HepG2 (cell line): ENCODE data around the gene ZNF19. TPM values are rescaled to one million over a fixed set of nuclear protein-coding genes. Genes with fewer than 3 reads are reported as not detected.

ENCODE experiments used
- BCL6 ChIP-seq: IDR thresholded peaks from 2 replicates; pipeline ENCODE4 v1.6.1; 2016; ENCODE audit warnings: missing genetic modification reagents, missing compliant biosample characterization
- FOSL2 ChIP-seq: sonication (generic); formaldehyde crosslinking; IDR thresholded peaks from 2 replicates; pipeline ENCODE4 v1.4.0; 2020; ENCODE audit warnings: missing genetic modification reagents
- FOXA3 ChIP-seq: IDR thresholded peaks from 2 replicates; pipeline ENCODE4 v1.6.1; 2016; ENCODE audit warnings: missing genetic modification reagents, missing compliant biosample characterization
- HDAC1 ChIP-seq: sonication (generic); formaldehyde crosslinking; IDR thresholded peaks from 2 replicates; pipeline ENCODE4 v1.5.1; 2020; ENCODE audit warnings: mild to moderate bottlenecking, missing genetic modification reagents
- MEIS1 ChIP-seq: sonication (generic); formaldehyde crosslinking; IDR thresholded peaks from 2 replicates; pipeline ENCODE4 v1.9.0; 2021; ENCODE audit warnings: mild to moderate bottlenecking, missing genetic modification reagents, moderate library complexity, borderline replicate concordance
- MTF1 ChIP-seq: sonication (generic); formaldehyde crosslinking; IDR thresholded peaks from 2 replicates; pipeline ENCODE4 v1.5.0; 2020; ENCODE audit warnings: missing genetic modification reagents
- MXI1 ChIP-seq: IDR thresholded peaks from 3 replicates; pipeline ENCODE4 v1.6.1; 2012; ENCODE audit warnings: low read depth, low read length, inconsistent platforms, borderline replicate concordance
- NFYB ChIP-seq: sonication (generic); formaldehyde crosslinking; IDR thresholded peaks from 2 replicates; pipeline ENCODE4 v1.4.0; 2020; ENCODE audit warnings: missing genetic modification reagents
- NKX3-1 ChIP-seq: sonication (generic); formaldehyde crosslinking; IDR thresholded peaks from 2 replicates; pipeline ENCODE4 v1.5.0; 2020; ENCODE audit warnings: missing genetic modification reagents
- PHF20 ChIP-seq: sonication (generic); formaldehyde crosslinking; IDR thresholded peaks from 2 replicates; pipeline ENCODE4 v1.5.0; 2020; ENCODE audit warnings: mild to moderate bottlenecking, missing genetic modification reagents
- RARA ChIP-seq: IDR thresholded peaks from 2 replicates; pipeline ENCODE4 v1.6.1; 2016; ENCODE audit warnings: missing genetic modification reagents, missing compliant biosample characterization
- SAFB2 ChIP-seq: sonication (generic); formaldehyde crosslinking; IDR thresholded peaks from 2 replicates; pipeline ENCODE4 v1.5.1; 2020; ENCODE audit warnings: missing genetic modification reagents, low read depth, mild to moderate bottlenecking, borderline replicate concordance
- SAP130 ChIP-seq: IDR thresholded peaks from 2 replicates; pipeline ENCODE4 v1.6.1; 2016; ENCODE audit warnings: low read depth
- SIN3A ChIP-seq: IDR thresholded peaks from 2 replicates; pipeline ENCODE4 v1.6.1; 2011; ENCODE audit warnings: low read depth, mild to moderate bottlenecking, control low read depth, low read length, borderline replicate concordance
- ZNF225 ChIP-seq: sonication (generic); formaldehyde crosslinking; IDR thresholded peaks from 2 replicates; pipeline ENCODE4 v1.4.0; 2020; ENCODE audit warnings: mild to moderate bottlenecking, missing genetic modification reagents
- ZNF33B ChIP-seq: sonication (generic); formaldehyde crosslinking; IDR thresholded peaks from 2 replicates; pipeline ENCODE4 v1.5.1; 2020; ENCODE audit warnings: mild to moderate bottlenecking, missing genetic modification reagents
- ZNF431 ChIP-seq: sonication (generic); formaldehyde crosslinking; IDR thresholded peaks from 2 replicates; pipeline ENCODE4 v1.9.0; 2022; ENCODE audit warnings: missing genetic modification reagents, low read depth, mild to moderate bottlenecking, borderline replicate concordance
- ZNF570 ChIP-seq: sonication (generic); formaldehyde crosslinking; IDR thresholded peaks from 2 replicates; pipeline ENCODE4 v1.4.0; 2020; ENCODE audit warnings: mild to moderate bottlenecking, missing genetic modification reagents, borderline replicate concordance
- polyA plus RNA-seq, 8 experiments: library from polyadenylated mRNA; depleted of rRNA in 3 of 8; stranded (reverse) in 7 of 8; unstranded in 1 of 8; fragments of >200 nt; fragmentation: Illumina TruSeq in 4 of 8; extraction: Trizol in 4 of 8; gene quantifications; 2 replicates each; pipeline versions ENCODE4 v1.2.1 to v1.2.3, GENCODE V29; 2011 to 2016; ENCODE audit warnings: low read depth in 4 of 8, missing spikeins in 1 of 8, mixed read lengths in 1 of 8; ENCODE audit not compliant: insufficient read depth in 1 of 8
- total RNA-seq, 5 experiments: library from RNA; depleted of rRNA; stranded (reverse); fragments of >200 nt; fragmentation: Illumina TruSeq; extraction: Trizol; gene quantifications; 2 replicates each; pipeline ENCODE4 v1.2.3, GENCODE V29; 2016; ENCODE audit warnings: low read depth in 1 of 5
- TF ChIP-seq, protein P1 (sequence below), 2 experiments: sonication (generic) in 1 of 2; formaldehyde crosslinking in 1 of 2; IDR thresholded peaks; 2 replicates each; pipeline versions ENCODE4 v1.4.0 to v1.6.1; 2018 to 2020; ENCODE audit warnings: missing genetic modification reagents in 2 of 2, borderline replicate concordance in 1 of 2, low read depth in 1 of 2, mild to moderate bottlenecking in 1 of 2, missing biosample characterization in 1 of 2
- TF ChIP-seq, protein P2 (sequence below): sonication (generic); formaldehyde crosslinking; conservative IDR thresholded peaks from 2 replicates; pipeline ENCODE4 v1.8.0; 2022; ENCODE audit warnings: missing genetic modification reagents
- TF ChIP-seq, protein P3 (sequence below): sonication (generic); formaldehyde crosslinking; IDR thresholded peaks from 2 replicates; pipeline ENCODE4 v1.8.1; 2023; ENCODE audit warnings: mild to moderate bottlenecking, missing genetic modification reagents, borderline replicate concordance

Gene ZNF19
- total and polyA plus RNA-seq, 2 of the 13 experiments (the other 11 are each of a cell fraction or from before 2014, with no cell fraction given) = 3.2 to 5.8 TPM

DNA sequence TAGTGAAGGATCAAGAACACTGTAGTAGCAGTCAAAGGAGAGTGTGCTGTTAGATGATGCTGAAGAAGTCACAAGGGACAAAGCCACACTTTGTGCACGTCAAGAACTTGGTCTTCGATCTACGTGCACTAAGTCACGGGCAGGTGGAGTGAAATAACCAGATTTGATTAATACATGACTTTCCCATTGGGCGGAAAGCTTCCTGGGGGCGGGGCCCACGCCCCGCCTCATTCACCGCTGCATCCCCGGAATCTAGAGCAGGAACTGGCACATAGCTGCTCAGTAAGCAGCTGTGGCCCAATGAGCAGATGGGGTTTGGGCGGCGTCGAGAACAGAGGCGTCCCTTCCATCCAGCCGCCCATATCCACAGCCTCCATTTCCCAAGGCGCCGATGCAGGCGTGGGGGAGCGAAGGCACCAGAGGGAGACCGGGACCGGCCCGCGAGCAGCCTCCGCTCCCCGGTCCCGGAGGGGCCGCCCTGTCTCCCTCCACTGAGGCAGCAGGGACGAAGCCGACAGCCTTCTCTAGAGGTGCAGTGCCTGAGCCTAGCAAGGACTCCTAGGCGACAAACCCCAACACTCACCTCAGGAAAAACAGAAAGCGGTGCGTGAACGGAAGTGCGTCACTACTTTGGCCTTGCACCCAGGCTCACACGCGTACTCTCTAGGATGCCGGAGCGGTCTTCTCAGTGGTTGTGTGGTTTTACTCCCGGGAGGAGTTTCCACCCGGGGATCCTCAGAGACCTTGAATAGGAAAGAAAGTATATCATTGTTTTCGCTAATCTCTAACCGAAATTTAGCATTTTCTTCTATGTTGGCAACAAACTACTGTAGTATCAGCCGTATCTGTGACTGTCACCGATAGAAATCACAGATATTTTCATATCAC, 4.9 kb downstream of the ZNF19 start (continued):
- TF ChIP-seq PHF20 (CRISPR knock-in tag) (peak; percentile 98), NFYB (CRISPR knock-in tag) (peak; percentile 32; the same call in 1 of the 2 replicates), ZNF570 (CRISPR knock-in tag) (no peak), BCL6 (CRISPR knock-in tag) (peak; percentile 43; the same call in 1 of the 2 replicates), MXI1 (peak; percentile 53; the same call in 1 of the 3 replicates), ZNF225 (CRISPR knock-in tag) (peak; percentile 93; the same call in 1 of the 2 replicates), SAFB2 (CRISPR knock-in tag) (peak; percentile 93), MTF1 (CRISPR knock-in tag) (no peak), NKX3-1 (0 out of 2 replicates have a peak, but pooled peaks have one; percentile 37), SIN3A (peak; percentile 84; the same call in 1 of the 2 replicates), MEIS1 (CRISPR knock-in tag) (peak; percentile 57; the same call in 1 of the 2 replicates), SAP130 (CRISPR knock-in tag) (peak; percentile 96), FOSL2 (peak; percentile 66), HDAC1 (CRISPR knock-in tag) (peak; percentile 84), ZNF33B (0 out of 2 replicates have a peak, but pooled peaks have one; percentile 52), ZNF431 (CRISPR knock-in tag) (peak; percentile 37; the same call in 1 of the 2 replicates), RARA (CRISPR knock-in tag) (peak; percentile 45; the same call in 1 of the 2 replicates), FOXA3 (CRISPR knock-in tag) (peak; percentile 60)
- TF ChIP-seq, protein P1, sequence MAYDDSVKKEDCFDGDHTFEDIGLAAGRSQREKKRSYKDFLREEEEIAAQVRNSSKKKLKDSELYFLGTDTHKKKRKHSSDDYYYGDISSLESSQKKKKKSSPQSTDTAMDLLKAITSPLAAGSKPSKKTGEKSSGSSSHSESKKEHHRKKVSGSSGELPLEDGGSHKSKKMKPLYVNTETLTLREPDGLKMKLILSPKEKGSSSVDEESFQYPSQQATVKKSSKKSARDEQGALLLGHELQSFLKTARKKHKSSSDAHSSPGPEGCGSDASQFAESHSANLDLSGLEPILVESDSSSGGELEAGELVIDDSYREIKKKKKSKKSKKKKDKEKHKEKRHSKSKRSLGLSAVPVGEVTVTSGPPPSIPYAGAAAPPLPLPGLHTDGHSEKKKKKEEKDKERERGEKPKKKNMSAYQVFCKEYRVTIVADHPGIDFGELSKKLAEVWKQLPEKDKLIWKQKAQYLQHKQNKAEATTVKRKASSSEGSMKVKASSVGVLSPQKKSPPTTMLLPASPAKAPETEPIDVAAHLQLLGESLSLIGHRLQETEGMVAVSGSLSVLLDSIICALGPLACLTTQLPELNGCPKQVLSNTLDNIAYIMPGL (CRISPR knock-in tag; IDR thresholded peaks at IDR 0.05; ENCODE audit: borderline replicate concordance in 1 of 2, low read depth in 1 of 2) = peak; percentile 82 to 88; a peak in 2 of 4 replicates
- TF ChIP-seq, protein P2, sequence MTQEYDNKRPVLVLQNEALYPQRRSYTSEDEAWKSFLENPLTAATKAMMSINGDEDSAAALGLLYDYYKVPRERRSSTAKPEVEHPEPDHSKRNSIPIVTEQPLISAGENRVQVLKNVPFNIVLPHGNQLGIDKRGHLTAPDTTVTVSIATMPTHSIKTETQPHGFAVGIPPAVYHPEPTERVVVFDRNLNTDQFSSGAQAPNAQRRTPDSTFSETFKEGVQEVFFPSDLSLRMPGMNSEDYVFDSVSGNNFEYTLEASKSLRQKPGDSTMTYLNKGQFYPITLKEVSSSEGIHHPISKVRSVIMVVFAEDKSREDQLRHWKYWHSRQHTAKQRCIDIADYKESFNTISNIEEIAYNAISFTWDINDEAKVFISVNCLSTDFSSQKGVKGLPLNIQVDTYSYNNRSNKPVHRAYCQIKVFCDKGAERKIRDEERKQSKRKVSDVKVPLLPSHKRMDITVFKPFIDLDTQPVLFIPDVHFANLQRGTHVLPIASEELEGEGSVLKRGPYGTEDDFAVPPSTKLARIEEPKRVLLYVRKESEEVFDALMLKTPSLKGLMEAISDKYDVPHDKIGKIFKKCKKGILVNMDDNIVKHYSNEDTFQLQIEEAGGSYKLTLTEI = no peak
- TF ChIP-seq, protein P3, sequence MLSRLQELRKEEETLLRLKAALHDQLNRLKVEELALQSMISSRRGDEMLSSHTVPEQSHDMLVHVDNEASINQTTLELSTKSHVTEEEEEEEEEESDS (CRISPR knock-in tag) = no peak
